Right atrium auricular region (tissue), 2 donors: ENCODE results near the gene LRP1B. TPM values are rescaled to one million over a fixed set of nuclear protein-coding genes. Genes with fewer than 3 reads are reported as not detected.

Source experiments
- DNase-seq: peaks from one replicate; pipeline ENCODE4 v3.0.0-alpha.2; 2019; ENCODE audit warnings: low spot score
- H3K27ac ChIP-seq, 2 donors: fragments of 200-600 bp; sonication (generic); 1 replicate in 1 of 2; 2 replicates in 1 of 2; pipeline ENCODE4 v1.5.1; 2016 to 2019
- H3K27me3 ChIP-seq, 2 donors: fragments of 200-600 bp; sonication (generic); one replicate each; pipeline versions ENCODE4 v1.5.1 to v1.6.0; 2017 to 2019
- H3K36me3 ChIP-seq: fragments of 200-600 bp; sonication (generic); one replicate; pipeline ENCODE4 v1.5.1; 2016
- H3K4me1 ChIP-seq, 2 donors: fragments of 200-600 bp; sonication (generic); one replicate each; pipeline versions ENCODE4 v1.5.1 to v1.6.0; 2017 to 2019
- H3K4me3 ChIP-seq, 2 donors: fragments of 200-600 bp; sonication (generic); 1 replicate in 1 of 2; 2 replicates in 1 of 2; pipeline ENCODE4 v1.5.1; 2017 to 2019; ENCODE audit warnings: mild to moderate bottlenecking in 1 of 2, moderate library complexity in 1 of 2
- H3K9me3 ChIP-seq, 2 donors: fragments of 200-600 bp; sonication (generic); one replicate each; pipeline ENCODE4 v1.5.1; 2019
- CTCF ChIP-seq, 2 donors: fragments of 200-600 bp; sonication (generic); IDR thresholded peaks; one replicate each; pipeline ENCODE4 v1.5.1; 2019; ENCODE audit warnings: antibody characterized with exemption in 2 of 2
- total RNA-seq, 2 donors: library from RNA; depleted of rRNA; stranded (reverse); fragments of >200 nt; gene quantifications; one replicate each; pipeline ENCODE4 v1.1.0, GENCODE V29; 2016

Gene LRP1B
- total RNA-seq, 2 donors from 2014 or later: 0.44 to 0.47 TPM

GRCh38 chr2:141748616-141749015, 382.2 kb downstream of the LRP1B start:
- no peaks in the 10 kb centered on the region for H3K4me1 ChIP-seq
- DNase-seq: no peak
- TF ChIP-seq CTCF (IDR thresholded peaks at IDR 0.05): no peak

GRCh38 chr2:141741652-141742051, 389.2 kb downstream of the LRP1B start:
- H3K27ac ChIP-seq: no peak overlapping the region
- no peak for DNase-seq
- no peak overlapping the region for H3K4me3 ChIP-seq
- H3K4me1 ChIP-seq: no peaks in the 10 kb centered on the region
- no peaks in the 10 kb centered on the region for H3K9me3 ChIP-seq
- no peaks in the 10 kb centered on the region for H3K27me3 ChIP-seq
- H3K36me3 ChIP-seq: no peaks in the 10 kb centered on the region
- no peak for TF ChIP-seq CTCF (IDR thresholded peaks at IDR 0.05)

More at GRCh38 chr2:141748616-141749015, 382.2 kb downstream of the LRP1B start:
- H3K9me3 ChIP-seq: no peaks in the 10 kb centered on the region
- no peak overlapping the region for H3K27ac ChIP-seq
- H3K4me3 ChIP-seq: no peak overlapping the region
- no peaks in the 10 kb centered on the region for H3K27me3 ChIP-seq
- H3K36me3 ChIP-seq: no peaks in the 10 kb centered on the region

- no peaks in the 10 kb centered on the region for H3K36me3 ChIP-seq
- TF ChIP-seq CTCF (IDR thresholded peaks at IDR 0.05): no peak
- no peaks in the 10 kb centered on the region for H3K9me3 ChIP-seq
- H3K27ac ChIP-seq: no peak overlapping the region
- no peak overlapping the region for H3K4me3 ChIP-seq
- no peaks in the 10 kb centered on the region for H3K27me3 ChIP-seq
- no peaks in the 10 kb centered on the region for H3K4me1 ChIP-seq
- DNase-seq: no peak
Observed at GRCh38 chr2:141737492-141738255, 393.1 kb downstream of the LRP1B start.

- no peak overlapping the region for H3K4me3 ChIP-seq
- DNase-seq: no peak
- no peaks in the 10 kb centered on the region for H3K4me1 ChIP-seq
- H3K9me3 ChIP-seq: no peaks in the 10 kb centered on the region
- no peaks in the 10 kb centered on the region for H3K36me3 ChIP-seq
- no peak overlapping the region for H3K27ac ChIP-seq
- no peaks in the 10 kb centered on the region for H3K27me3 ChIP-seq
- TF ChIP-seq CTCF (IDR thresholded peaks at IDR 0.05): no peak
Observed at GRCh38 chr2:141736466-141736865, 394.4 kb downstream of the LRP1B start.

- no peak for DNase-seq
- Histone ChIP-seq H3K27me3 (no peaks in the 10 kb centered on the region), H3K4me3 (no peak overlapping the region), H3K27ac (no peak overlapping the region), H3K9me3 (no peaks in the 10 kb centered on the region), H3K36me3 (no peaks in the 10 kb centered on the region), H3K4me1 (no peaks in the 10 kb centered on the region)
- TF ChIP-seq CTCF (IDR thresholded peaks at IDR 0.05): no peak
Observed at GRCh38 chr2:141728886-141729285, 401.9 kb downstream of the LRP1B start.

GRCh38 chr2:141728142-141728541, 402.7 kb downstream of the LRP1B start:
- DNase-seq: no peak
- TF ChIP-seq CTCF (IDR thresholded peaks at IDR 0.05): no peak
- Histone ChIP-seq H3K27ac (no peak overlapping the region), H3K4me3 (no peak overlapping the region), H3K27me3 (no peaks in the 10 kb centered on the region), H3K4me1 (no peaks in the 10 kb centered on the region), H3K36me3 (no peaks in the 10 kb centered on the region), H3K9me3 (no peaks in the 10 kb centered on the region)
